ENCODE measurements around the gene ZNF511.

ZNF511 gene

DNA sequence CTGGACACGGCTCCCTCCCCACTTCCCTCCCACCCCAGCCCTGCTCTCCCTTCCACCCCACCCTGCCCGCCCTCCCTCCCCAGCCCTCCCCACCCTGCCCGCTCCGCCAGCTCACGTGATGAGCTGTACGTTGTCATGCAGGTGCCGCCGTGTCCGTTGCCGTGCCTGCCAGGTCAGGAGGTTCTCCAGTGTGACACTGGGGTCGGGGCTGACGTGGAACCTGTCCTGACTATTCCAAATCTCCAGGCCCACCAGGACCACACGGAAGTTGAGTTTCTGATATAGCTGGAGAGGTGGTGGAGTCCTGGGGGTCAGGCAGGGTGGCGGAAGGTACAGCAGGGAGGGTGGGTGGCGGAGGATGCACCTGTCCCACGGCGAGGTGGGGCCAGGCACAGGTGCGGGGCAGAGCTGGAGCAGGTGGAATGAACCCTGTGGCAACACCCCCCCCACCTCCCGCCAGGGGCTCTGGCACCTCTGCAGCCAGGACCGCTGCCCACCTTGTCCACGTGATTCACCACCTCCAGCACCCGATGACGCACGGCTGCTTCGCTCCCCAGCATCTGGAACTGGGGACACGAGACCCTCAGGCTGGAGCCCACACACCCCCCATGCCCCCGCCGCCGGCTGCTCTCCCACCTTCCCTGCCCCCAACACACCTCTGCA, 36.3 kb upstream of the ZNF511 start:
- Mint-ChIP-seq H3K4me3 (no peak overlapping the region), H3K4me1 (peaks cover 9% of the 10 kb centered on the region), H3K27me3 (ENCODE audit: low read depth, poor library complexity) (peaks cover 13% of the 10 kb centered on the region), H3K27ac (no peak overlapping the region), H3K36me3 (ENCODE audit: low read depth) (no peaks in the 10 kb centered on the region), H3K9me3 (no peaks in the 10 kb centered on the region)
- TF ChIP-seq, protein P1, sequence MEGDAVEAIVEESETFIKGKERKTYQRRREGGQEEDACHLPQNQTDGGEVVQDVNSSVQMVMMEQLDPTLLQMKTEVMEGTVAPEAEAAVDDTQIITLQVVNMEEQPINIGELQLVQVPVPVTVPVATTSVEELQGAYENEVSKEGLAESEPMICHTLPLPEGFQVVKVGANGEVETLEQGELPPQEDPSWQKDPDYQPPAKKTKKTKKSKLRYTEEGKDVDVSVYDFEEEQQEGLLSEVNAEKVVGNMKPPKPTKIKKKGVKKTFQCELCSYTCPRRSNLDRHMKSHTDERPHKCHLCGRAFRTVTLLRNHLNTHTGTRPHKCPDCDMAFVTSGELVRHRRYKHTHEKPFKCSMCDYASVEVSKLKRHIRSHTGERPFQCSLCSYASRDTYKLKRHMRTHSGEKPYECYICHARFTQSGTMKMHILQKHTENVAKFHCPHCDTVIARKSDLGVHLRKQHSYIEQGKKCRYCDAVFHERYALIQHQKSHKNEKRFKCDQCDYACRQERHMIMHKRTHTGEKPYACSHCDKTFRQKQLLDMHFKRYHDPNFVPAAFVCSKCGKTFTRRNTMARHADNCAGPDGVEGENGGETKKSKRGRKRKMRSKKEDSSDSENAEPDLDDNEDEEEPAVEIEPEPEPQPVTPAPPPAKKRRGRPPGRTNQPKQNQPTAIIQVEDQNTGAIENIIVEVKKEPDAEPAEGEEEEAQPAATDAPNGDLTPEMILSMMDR (IDR thresholded peaks at IDR 0.05) = no peak
- no peak for DNase-seq

DNA sequence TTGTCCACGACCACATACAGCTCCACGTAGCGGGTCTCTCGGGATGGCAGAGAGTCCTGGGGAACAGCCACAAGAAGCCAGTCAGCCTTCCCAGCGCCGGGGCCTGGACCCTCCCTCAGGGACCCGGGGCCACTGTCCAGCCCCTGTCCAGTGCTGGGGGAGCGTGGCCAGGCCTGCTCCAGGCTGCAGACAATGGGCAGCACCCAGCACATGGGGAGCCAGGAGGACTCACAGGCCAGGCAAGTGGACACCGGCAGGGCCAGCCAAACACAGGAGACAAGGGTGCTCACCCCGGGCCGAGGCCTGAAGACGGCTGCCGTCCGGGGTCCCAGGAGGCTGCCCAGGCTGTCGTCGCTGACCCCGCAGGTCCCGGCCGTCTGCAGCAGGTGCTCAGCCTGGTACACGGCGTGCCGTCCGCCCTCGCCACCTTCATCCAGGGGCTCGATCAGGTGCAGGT, 35.7 kb upstream of the ZNF511 start:
- Mint-ChIP-seq H3K27ac (no peak overlapping the region), H3K36me3 (ENCODE audit: low read depth) (no peaks in the 10 kb centered on the region), H3K4me3 (no peak overlapping the region), H3K27me3 (ENCODE audit: low read depth, poor library complexity) (peaks cover 13% of the 10 kb centered on the region), H3K9me3 (no peaks in the 10 kb centered on the region), H3K4me1 (peaks cover 15% of the 10 kb centered on the region)
- DNase-seq = no peak
- TF ChIP-seq, protein P1 (IDR thresholded peaks at IDR 0.05) = no peak

DNA sequence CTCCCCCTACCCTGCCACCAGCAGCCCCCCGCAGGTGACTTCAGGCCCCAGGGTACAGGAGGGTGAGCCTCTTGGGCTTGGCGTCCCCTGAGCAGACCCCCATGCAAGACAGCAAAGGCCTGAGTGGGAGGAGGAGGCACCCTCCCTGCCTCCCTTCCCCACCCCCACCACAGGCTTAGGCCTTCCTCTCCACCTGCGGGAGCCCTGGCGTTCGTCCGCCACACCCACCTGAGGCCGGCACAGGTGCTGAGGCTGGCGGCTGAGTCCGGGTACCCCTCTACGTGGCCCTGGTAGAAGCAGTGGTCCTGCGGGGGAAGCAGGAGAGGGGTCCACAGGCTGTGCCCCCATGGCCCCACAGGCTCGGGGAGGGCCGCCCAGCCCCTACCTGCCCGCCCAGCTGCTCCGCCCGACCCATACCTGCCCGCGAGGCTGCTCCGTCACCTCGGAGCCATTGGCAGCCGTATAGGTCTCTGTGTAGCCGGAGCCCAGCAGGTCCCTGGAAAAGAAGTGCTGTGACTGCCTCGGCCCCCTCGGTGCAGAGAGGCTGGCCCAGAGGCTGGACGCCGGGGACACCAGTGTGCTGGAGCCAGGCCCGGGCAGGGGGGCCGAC, 35.1 kb upstream of the ZNF511 start:
- Mint-ChIP-seq H3K9me3 (no peaks in the 10 kb centered on the region), H3K27ac (no peak overlapping the region), H3K4me1 (peaks cover 21% of the 10 kb centered on the region), H3K27me3 (ENCODE audit: low read depth, poor library complexity) (peaks cover 13% of the 10 kb centered on the region), H3K36me3 (ENCODE audit: low read depth) (no peaks in the 10 kb centered on the region), H3K4me3 (no peak overlapping the region)
- DNase-seq = no peak
- TF ChIP-seq, protein P1 (IDR thresholded peaks at IDR 0.05) = no peak

DNA sequence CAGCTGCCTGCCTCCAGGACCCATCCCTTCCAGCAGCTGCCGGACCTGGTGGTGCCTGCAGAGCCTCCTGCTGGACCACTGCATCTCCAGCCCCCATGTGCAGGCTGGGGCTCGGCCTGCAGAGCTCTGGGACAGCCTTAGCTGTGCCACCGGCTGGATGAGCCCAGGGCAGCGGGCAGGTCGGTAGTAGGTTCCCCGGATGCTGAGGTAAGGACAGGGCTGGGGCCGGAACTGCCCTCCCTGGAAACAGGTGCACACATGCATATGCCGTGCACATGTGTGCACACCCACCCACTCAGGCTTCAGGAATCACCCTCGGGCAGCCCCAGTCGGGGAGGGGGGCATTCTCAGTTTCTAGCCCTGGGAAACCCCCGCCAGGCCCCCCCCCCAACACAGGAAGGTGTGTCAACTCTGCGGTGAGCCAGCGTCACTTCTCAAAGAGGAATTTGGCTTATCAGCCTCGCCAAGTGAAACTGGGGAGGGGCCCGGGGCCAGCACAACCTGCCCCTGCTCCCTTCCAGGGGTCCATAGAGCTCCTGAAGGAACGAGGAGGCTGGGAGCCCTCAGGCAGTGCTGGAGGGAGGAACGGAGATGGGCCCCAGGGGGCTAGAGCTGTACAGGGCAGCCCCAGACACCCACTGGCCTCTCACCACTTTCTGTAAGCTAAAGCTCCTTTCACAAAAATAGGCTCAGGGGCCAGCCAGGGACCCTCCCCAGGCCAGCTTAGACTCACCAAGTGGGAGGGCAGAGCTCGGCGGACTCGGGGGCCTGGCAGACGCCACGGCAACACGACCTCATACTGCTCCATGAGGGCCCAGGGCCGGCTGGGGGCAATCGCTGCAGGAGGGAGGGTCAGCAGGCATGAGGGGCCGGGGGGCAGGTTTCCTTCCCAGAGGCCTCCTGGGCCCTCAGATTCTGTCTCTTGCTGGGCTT, 33.7 kb upstream of the ZNF511 start:
- no peak for DNase-seq
- Mint-ChIP-seq H3K4me3 (no peak overlapping the region), H3K27me3 (ENCODE audit: low read depth, poor library complexity) (peaks cover 13% of the 10 kb centered on the region), H3K9me3 (no peaks in the 10 kb centered on the region), H3K4me1 (peaks cover 35% of the 10 kb centered on the region), H3K27ac (no peak overlapping the region), H3K36me3 (ENCODE audit: low read depth) (no peaks in the 10 kb centered on the region)
- TF ChIP-seq, protein P1 (IDR thresholded peaks at IDR 0.05) = no peak

DNA sequence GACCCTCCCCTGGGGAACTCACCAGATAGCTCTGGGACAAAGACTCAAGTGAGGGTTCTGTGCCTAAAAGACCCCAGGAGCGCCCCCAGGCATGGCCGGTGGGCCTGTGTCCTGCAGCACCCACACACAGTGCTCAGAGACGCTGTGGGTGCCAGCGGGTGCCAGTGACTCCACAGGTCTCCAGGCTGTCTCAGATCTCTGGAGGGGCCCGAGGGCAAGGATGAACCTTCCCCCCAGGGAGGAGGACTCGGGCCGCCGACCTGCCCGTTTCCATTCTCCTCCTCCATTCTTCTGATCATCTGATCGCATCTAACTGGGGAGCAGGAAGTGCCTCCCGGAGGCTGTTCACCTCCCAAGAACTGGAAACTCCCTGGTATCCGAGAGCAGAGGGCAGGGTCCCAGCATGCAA, 33.0 kb upstream of the ZNF511 start:
- H3K4me1 Mint-ChIP-seq = peaks cover 35% of the 10 kb centered on the region
- no peaks in the 10 kb centered on the region for H3K9me3 Mint-ChIP-seq
- no peaks in the 10 kb centered on the region for H3K36me3 Mint-ChIP-seq (ENCODE audit: low read depth)
- no peak for DNase-seq
- TF ChIP-seq, protein P1 (IDR thresholded peaks at IDR 0.05) = no peak
- H3K4me3 Mint-ChIP-seq = peak overlapping the region; percentile 5
- H3K27ac Mint-ChIP-seq = no peak overlapping the region
- H3K27me3 Mint-ChIP-seq (ENCODE audit: low read depth, poor library complexity) = peaks cover 13% of the 10 kb centered on the region

All from nephron progenitor cell (in vitro differentiated cells).